Pancreas (tissue), 10 donors: ENCODE measurements around the gene TSHZ1. TPM values are rescaled to one million over a fixed set of nuclear protein-coding genes. Genes with fewer than 3 reads are reported as not detected.

ENCODE experiments used
- ATAC-seq, 4 donors: fragments of 200-7000 bp; cut with Tn5 transposase; one replicate each; pipeline versions ENCODE4 v1.8.0 to v1.9.1; 2020; ENCODE audit warnings: mild to moderate bottlenecking in 4 of 4, moderate library complexity in 4 of 4
- DNase-seq, 6 donors: peaks; one replicate each; pipeline ENCODE4 v3.0.0-alpha.2; 2020
- FAIRE-seq: peaks from 2 replicates; lab custom pipeline; 2012; peaks lifted over from hg19 to GRCh38; lab: Jason Lieb, UNC
- H3K27ac ChIP-seq, 4 donors: fragments of 200-600 bp; sonication (generic); 1 replicate in 3 of 4; 2 replicates in 1 of 4; pipeline versions ENCODE4 v1.5.0 to v1.8.0; 2020
- H3K27me3 ChIP-seq, 4 donors: fragments of 200-600 bp; one replicate each; pipeline ENCODE4 v1.8.0; 2021
- H3K36me3 ChIP-seq, 3 donors: fragments of 200-600 bp; sonication (generic) in 1 of 3; one replicate each; pipeline versions ENCODE4 v1.5.0 to v1.8.0; 2020 to 2021
- H3K4me1 ChIP-seq, 3 donors: fragments of 200-600 bp; one replicate each; pipeline ENCODE4 v1.8.0; 2021
- H3K4me3 ChIP-seq, 4 donors: fragments of 200-600 bp; sonication (generic) in 2 of 4; one replicate each; pipeline versions ENCODE4 v1.5.0 to v1.8.0; 2020 to 2021
- H3K9me3 ChIP-seq, 4 donors: fragments of 200-600 bp; one replicate each; pipeline ENCODE4 v1.8.0; 2021
- CTCF ChIP-seq, 4 donors: fragments of 200-600 bp; sonication (generic) in 3 of 4; IDR thresholded peaks; one replicate each; pipeline versions ENCODE4 v1.5.0 to v1.8.0; 2021; ENCODE audit warnings: antibody characterized with exemption in 4 of 4
- WGBS, 2 donors: extraction: QIAGEN DNeasy Blood & Tissue Kit; methylation state at CpG; one replicate each; pipeline ENCODE4 v1.1.7; 2013; 5-methylcytosine and 5-hydroxymethylcytosine counted together
- intact Hi-C, 3 donors: fragments of 100-400 bp; cut with DNase I; formaldehyde crosslinking; loops; one replicate each; pipeline versions ENCODE4 v1.11.1 to v1.14.2; 2022
- polyA plus RNA-seq, 2 donors: library from polyadenylated mRNA; stranded (reverse); fragments of 200-250 nt; gene quantifications; one replicate each; pipeline ENCODE4 v1.2.3, GENCODE V29; 2013
- total RNA-seq, 6 donors: library from RNA; stranded (reverse); fragmentation: NEBNext Ultra II Directional in 4 of 6; extraction: Animal tissue kit (Norgen Biotek cat#: 25700) in 4 of 6; gene quantifications; one replicate each; pipeline versions ENCODE4 v1.2.1 to v1.2.4, GENCODE V29; 2021 to 2023
- donor health status: healthy with polysubstance abuse.
- donor health status: DM: no; HTN: no; CAD: no; lungs with moderate emphysema.
- donor health status: DM: no; HTN: no; CAD: no.
- donor health status: control.
- donor health status: control.
- donor health status: Bipolar disorder and iron deficiency.
- donor health status: DM: yes; HTN: yes; CAD: no.
- donor health status: DM: no; HTN: no; CAD: no.
- donor health status: DM: no; HTN: no; CAD: no.
- donor health status: DM: yes; HTN: yes; CAD: no.

Gene TSHZ1
- total and polyA plus RNA-seq, 8 donors, result 4.7 to 13.6 (median 7.6) TPM

- Histone ChIP-seq H3K27me3 (no peaks in the 10 kb centered on the region), H3K36me3 (no peaks in the 10 kb centered on the region), H3K9me3 (no peaks in the 10 kb centered on the region), H3K27ac (peak overlapping the region; percentile 94 to 98 (median 97)), H3K4me3 (peak overlapping the region; percentile 72 to 95 (median 91)), H3K4me1 (peaks cover 8 to 49% (median 24%) of the 10 kb centered on the region in 3 donors)
- 0% methylated on average over 8 of the region's 8 CpGs for WGBS, 2 donors
- DNase-seq, result no peak
- FAIRE-seq, result no peak
- ATAC-seq, result peak in 3 of 4 donors; percentile 0 to 2 (median 0)
- no peak for TF ChIP-seq CTCF (IDR thresholded peaks at IDR 0.05)
- intact Hi-C loops, result no loop called here
Observed at GRCh38 chr18:75209951-75210258, 692 bp upstream of the TSHZ1 start.

- peak overlapping the region; percentile 45 to 95 (median 80) for H3K4me3 ChIP-seq
- no peak for ATAC-seq
- DNase-seq, result peak in 3 of 6 donors; percentile 27 to 68 (median 43)
- no peak for FAIRE-seq
- 0% methylated on average over 20 to 64 of the region's 64 CpGs for WGBS, 2 donors
- TF ChIP-seq CTCF (IDR thresholded peaks at IDR 0.05), result no peak
- H3K36me3 ChIP-seq, result no peaks in the 10 kb centered on the region
- H3K4me1 ChIP-seq, result peaks cover 8 to 48% (median 30%) of the 10 kb centered on the region in 3 donors
- no peaks in the 10 kb centered on the region for H3K9me3 ChIP-seq
- H3K27me3 ChIP-seq, result no peaks in the 10 kb centered on the region
- H3K27ac ChIP-seq, result peak overlapping the region; percentile 55 to 98 (median 96)
- intact Hi-C loops, result no loop called here
Observed at GRCh38 chr18:75211002-75211621, 515 bp downstream of the TSHZ1 start.

GRCh38 chr18:75211626-75211952 lies 992 bp downstream of the TSHZ1 start:
- 0 to 1% methylated on average over 14 to 66 of the region's 66 CpGs for WGBS, 2 donors

GRCh38 chr18:75211953-75212750 lies 1.6 kb downstream of the TSHZ1 start:
- peaks cover 0 to 39% (median 35%) of the 10 kb centered on the region in 3 donors for H3K4me1 ChIP-seq
- WGBS, 2 donors, result 2 to 3% methylated on average over 34 to 38 of the region's 38 CpGs
- H3K4me3 ChIP-seq, result peak overlapping the region; percentile 31 to 93 (median 78)

More at GRCh38 chr18:75211626-75211952, 992 bp downstream of the TSHZ1 start:
- peak overlapping the region in 3 of 4 donors; percentile 60 to 80 (median 73) for H3K27ac ChIP-seq
- H3K9me3 ChIP-seq, result no peaks in the 10 kb centered on the region
- ATAC-seq, result no peak
- no peak for TF ChIP-seq CTCF (IDR thresholded peaks at IDR 0.05)
- H3K36me3 ChIP-seq, result no peaks in the 10 kb centered on the region
- DNase-seq, result no peak
- no peaks in the 10 kb centered on the region for H3K27me3 ChIP-seq
- intact Hi-C loops, result no loop called here
- no peak for FAIRE-seq
- peak overlapping the region; percentile 31 to 93 (median 78) for H3K4me3 ChIP-seq
- H3K4me1 ChIP-seq, result peaks cover 5 to 44% (median 34%) of the 10 kb centered on the region in 3 donors

More at GRCh38 chr18:75211953-75212750, 1.6 kb downstream of the TSHZ1 start:
- Histone ChIP-seq H3K27me3 (no peaks in the 10 kb centered on the region), H3K9me3 (no peaks in the 10 kb centered on the region), H3K36me3 (no peaks in the 10 kb centered on the region), H3K27ac (peak overlapping the region in 3 of 4 donors; percentile 60 to 80 (median 73))
- ATAC-seq, result peak in 1 of 4 donors; percentile 1
- no peak for FAIRE-seq
- no peak for TF ChIP-seq CTCF (IDR thresholded peaks at IDR 0.05)
- intact Hi-C loops, result no loop called here
- peak in 5 of 6 donors; percentile 37 to 79 (median 54) for DNase-seq
